HAP-1 (cell line): ENCODE data around the gene ABCB10.
"Not testable (repeated sequence)": the region's sequence is repeated elsewhere in the genome, so short reads cannot be mapped to it uniquely, and the experiment has no call there.

Source experiments
- DNase-seq, 2 experiments: peaks; one replicate each; pipeline ENCODE4 v3.0.0-alpha.2; 2016 to 2020; ENCODE audit warnings: low spot score in 2 of 2
- H3K27me3 ChIP-seq: fragments of 250-450 bp; sonication (Bioruptor Pico); 2 replicates; pipeline ENCODE4 v1.5.1; 2020; ENCODE audit warnings: low read depth, mild to moderate bottlenecking, moderate library complexity
- H3K36me3 ChIP-seq: fragments of 250-450 bp; sonication (Bioruptor Pico); replicated peaks from 2 replicates; pipeline ENCODE4 v1.5.1; 2020; ENCODE audit warnings: mild to moderate bottlenecking
- H3K4me1 ChIP-seq: fragments of 250-450 bp; sonication (Bioruptor Pico); 2 replicates; pipeline ENCODE4 v1.5.1; 2020; ENCODE audit warnings: mild to moderate bottlenecking
- H3K4me3 ChIP-seq: fragments of 250-450 bp; sonication (Bioruptor Pico); 2 replicates; pipeline ENCODE4 v1.5.1; 2020; ENCODE audit warnings: mild to moderate bottlenecking, moderate library complexity
- H3K9me3 ChIP-seq: fragments of 250-450 bp; sonication (Bioruptor Pico); 2 replicates; pipeline ENCODE4 v1.5.1; 2020; ENCODE audit warnings: mild to moderate bottlenecking, moderate library complexity
- in situ Hi-C: fragments of 300-500 bp; cut with MboI; formaldehyde crosslinking; loops from 3 replicates; pipeline ENCODE4 v1.14.3; 2020; ENCODE audit warnings: low sequenced_read_pairs, inconsistent platforms, mixed read lengths

The ABCB10 gene

GRCh38 chr1:229558460-229559335 lies at the start of gene ABCB10:
Gene ABCB10, minus strand, starts transcription at chr1:229558707. Its CDS starts 55 bp downstream, at chr1:229558652.
- Histone ChIP-seq H3K4me3 (peak within 1 kb of the TSS; percentile 71), H3K27me3 (no peaks in the 10 kb centered on the region), H3K9me3 (no peaks in the 10 kb centered on the region), H3K36me3 (no peaks in the 10 kb centered on the region; the same call in 1 of the 2 replicates), H3K4me1 (peaks cover 25% of the 10 kb centered on the region)
- in situ Hi-C loops, result no loop called here
- DNase-seq, result peak; percentile 93 to 97

- H3K4me1 ChIP-seq, result no peaks in the 10 kb centered on the region
- H3K36me3 ChIP-seq, result peaks cover 56% of the 10 kb centered on the region
- in situ Hi-C loops, result no loop called here
- no peak for DNase-seq
- H3K27me3 ChIP-seq, result no peaks in the 10 kb centered on the region
- no peaks in the 10 kb centered on the region for H3K9me3 ChIP-seq
- H3K4me3 ChIP-seq, result no peak overlapping the region
These were observed 48.9 kb upstream of the ABCB10 start for GRCh38 chr1:229607370-229607769.

GRCh38 chr1:229603371-229604005 lies 45.0 kb upstream of the ABCB10 start:
- Histone ChIP-seq H3K9me3 (no peaks in the 10 kb centered on the region), H3K4me3 (no peak overlapping the region), H3K36me3 (peaks cover 52% of the 10 kb centered on the region), H3K27me3 (no peaks in the 10 kb centered on the region), H3K4me1 (no peaks in the 10 kb centered on the region)
- DNase-seq, result no peak
- in situ Hi-C loops, result no loop called here

DNA sequence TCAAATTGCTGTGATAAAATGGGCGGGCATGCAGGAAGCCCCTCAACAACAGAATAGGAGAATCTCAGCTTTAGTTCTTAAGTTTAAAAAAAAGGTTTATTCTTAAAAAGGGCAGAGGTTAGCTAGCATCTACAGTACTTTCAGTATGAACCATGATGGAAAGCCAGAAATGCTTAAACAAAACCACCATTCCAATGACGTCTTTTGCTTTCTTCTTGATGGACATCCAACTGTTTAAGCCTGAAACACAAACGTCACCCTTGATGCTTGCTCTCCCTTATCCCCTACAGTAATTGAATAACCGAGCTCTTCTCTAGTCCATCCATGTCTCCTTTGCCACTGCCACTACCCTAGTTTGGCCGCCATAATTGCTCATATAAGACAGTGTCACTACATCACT lies 41.7 kb upstream of the ABCB10 start:
- H3K36me3 ChIP-seq, result peaks cover 33% of the 10 kb centered on the region
- H3K4me3 ChIP-seq, result no peak overlapping the region
- no peaks in the 10 kb centered on the region for H3K27me3 ChIP-seq
- H3K4me1 ChIP-seq, result no peaks in the 10 kb centered on the region
- no peaks in the 10 kb centered on the region for H3K9me3 ChIP-seq
- no peak for DNase-seq
- in situ Hi-C loops, result no loop called here

DNA sequence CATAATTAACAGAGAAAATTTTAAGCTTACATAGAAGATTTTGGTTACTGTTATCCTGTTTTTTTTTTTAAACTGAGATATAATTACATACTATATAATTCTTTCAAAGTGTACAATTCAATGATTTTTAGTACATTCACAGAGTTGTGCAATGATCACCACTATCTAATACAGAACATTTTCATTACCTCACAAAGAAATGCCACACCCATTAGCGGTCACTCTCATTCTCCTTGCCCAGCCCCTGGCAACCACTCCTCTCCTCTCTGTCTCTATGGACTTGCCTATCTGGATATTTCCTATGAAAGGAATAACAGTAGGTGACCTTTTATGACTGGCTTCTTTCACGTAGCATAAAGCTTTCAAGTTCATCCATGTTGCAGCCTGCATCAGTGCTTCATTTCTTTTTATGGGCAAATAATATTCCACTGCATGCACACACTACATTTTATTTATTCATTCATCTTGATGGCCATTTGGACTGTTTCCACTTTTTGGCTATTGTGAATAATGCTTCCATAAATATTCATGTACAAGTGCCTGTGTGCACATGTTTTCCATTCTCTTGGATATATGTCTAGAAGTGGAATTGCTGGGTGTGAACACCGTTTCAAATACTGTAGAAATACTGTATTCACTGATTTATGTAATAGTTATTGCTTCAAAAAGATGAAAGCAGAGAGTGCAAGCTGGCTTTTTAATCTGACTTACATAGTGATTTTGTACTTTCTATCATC lies 40.9 kb upstream of the ABCB10 start:
- no peak for DNase-seq
- in situ Hi-C loops, result no loop called here

DNA sequence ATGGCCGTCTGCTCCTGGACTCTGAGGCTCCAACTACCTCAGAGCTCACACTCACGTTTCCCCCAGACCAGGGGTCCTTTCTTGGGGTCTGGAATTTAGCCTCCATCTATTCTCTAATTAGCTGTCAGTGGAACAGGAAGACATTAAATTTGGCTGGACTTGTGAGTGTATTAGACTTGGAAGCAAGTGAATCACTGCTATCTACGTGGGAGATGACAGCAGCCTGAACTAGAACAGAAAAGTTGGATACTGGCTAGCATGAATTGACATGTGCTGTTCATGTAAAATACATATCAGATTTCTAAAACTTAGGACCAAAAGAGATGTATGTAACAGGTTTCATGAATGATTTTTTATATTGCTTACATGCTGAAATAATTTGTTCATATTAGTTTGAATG lies 39.4 kb upstream of the ABCB10 start:
- H3K4me1 ChIP-seq, result no peaks in the 10 kb centered on the region
- in situ Hi-C loops, result no loop called here
- H3K9me3 ChIP-seq, result no peaks in the 10 kb centered on the region
- DNase-seq, result no peak
- H3K4me3 ChIP-seq, result no peak overlapping the region
- no peaks in the 10 kb centered on the region for H3K27me3 ChIP-seq
- H3K36me3 ChIP-seq, result peaks cover 35% of the 10 kb centered on the region

More for the DNA sequence above, 40.9 kb upstream of the ABCB10 start:
- Histone ChIP-seq H3K4me1 (no peaks in the 10 kb centered on the region), H3K36me3 (peaks cover 33% of the 10 kb centered on the region), H3K27me3 (no peaks in the 10 kb centered on the region), H3K4me3 (no peak overlapping the region), H3K9me3 (no peaks in the 10 kb centered on the region)

GRCh38 chr1:229596925-229597699 lies 38.6 kb upstream of the ABCB10 start:
- no peak for DNase-seq
- H3K9me3 ChIP-seq, result no peaks in the 10 kb centered on the region
- no peaks in the 10 kb centered on the region for H3K27me3 ChIP-seq
- in situ Hi-C loops, result no loop called here
- peaks cover 29% of the 10 kb centered on the region for H3K36me3 ChIP-seq
- no peaks in the 10 kb centered on the region for H3K4me1 ChIP-seq
- H3K4me3 ChIP-seq, result no peak overlapping the region

GRCh38 chr1:229595876-229596275 lies 37.4 kb upstream of the ABCB10 start:
- H3K4me3 ChIP-seq, H3K4me1 ChIP-seq, in situ Hi-C loops, DNase-seq, H3K9me3 ChIP-seq, H3K27me3 ChIP-seq: not testable (repeated sequence)
- H3K36me3 ChIP-seq, result peaks cover 17% of the 10 kb centered on the region

GRCh38 chr1:229594227-229595008 lies 35.9 kb upstream of the ABCB10 start:
- H3K27me3 ChIP-seq, result no peaks in the 10 kb centered on the region
- no peaks in the 10 kb centered on the region for H3K4me1 ChIP-seq
- DNase-seq, result no peak
- H3K9me3 ChIP-seq, result no peaks in the 10 kb centered on the region
- in situ Hi-C loops, result no loop called here
- H3K36me3 ChIP-seq, result peaks cover 4% of the 10 kb centered on the region
- H3K4me3 ChIP-seq, result no peak overlapping the region

DNA sequence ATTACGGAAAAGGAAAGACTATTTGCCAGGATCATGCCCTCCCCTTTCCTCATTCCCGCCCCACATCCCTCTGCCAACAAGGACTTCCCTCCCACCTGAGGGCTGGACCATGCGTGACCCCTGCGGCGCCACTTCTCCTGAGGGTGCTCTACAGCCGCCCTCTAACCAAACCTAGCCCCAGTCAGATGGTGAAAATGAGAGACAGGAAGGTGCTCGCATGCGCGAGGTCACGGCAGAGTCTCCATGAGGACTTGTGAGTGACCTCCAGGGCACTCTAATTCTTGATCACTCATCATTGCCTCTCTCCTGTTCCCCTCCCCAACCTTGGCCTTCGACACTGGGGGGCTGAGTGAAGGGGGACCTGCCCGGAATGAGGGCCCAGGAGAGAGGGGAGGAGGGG lies 35.3 kb upstream of the ABCB10 start:
- peaks cover 2% of the 10 kb centered on the region for H3K36me3 ChIP-seq

DNA sequence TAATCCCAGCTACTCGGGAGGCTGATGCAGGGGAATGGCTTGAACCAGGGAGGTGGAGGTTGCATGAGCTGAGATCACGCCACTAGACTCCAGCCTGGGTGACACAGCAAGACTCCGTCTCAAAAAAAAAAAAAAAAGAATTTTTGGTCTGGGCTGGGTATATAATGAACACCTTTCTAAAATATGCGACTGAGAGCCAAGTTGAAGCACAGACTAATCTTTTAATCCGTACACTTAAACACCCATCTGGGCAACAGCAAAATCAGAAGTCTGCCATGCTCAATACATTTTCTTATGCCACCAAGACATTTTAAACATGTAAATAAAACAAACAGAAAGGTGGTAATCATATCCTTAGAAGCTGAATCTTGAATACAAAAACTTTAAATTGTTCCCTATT lies 31.6 kb upstream of the ABCB10 start:
- peaks cover 2% of the 10 kb centered on the region for H3K36me3 ChIP-seq
- in situ Hi-C loops, result no loop called here

More for the DNA sequence above, 35.3 kb upstream of the ABCB10 start:
- no peak for DNase-seq
- no peaks in the 10 kb centered on the region for H3K27me3 ChIP-seq
- no peaks in the 10 kb centered on the region for H3K4me1 ChIP-seq
- in situ Hi-C loops, result no loop called here
- H3K9me3 ChIP-seq, result no peaks in the 10 kb centered on the region
- no peak overlapping the region for H3K4me3 ChIP-seq

DNA sequence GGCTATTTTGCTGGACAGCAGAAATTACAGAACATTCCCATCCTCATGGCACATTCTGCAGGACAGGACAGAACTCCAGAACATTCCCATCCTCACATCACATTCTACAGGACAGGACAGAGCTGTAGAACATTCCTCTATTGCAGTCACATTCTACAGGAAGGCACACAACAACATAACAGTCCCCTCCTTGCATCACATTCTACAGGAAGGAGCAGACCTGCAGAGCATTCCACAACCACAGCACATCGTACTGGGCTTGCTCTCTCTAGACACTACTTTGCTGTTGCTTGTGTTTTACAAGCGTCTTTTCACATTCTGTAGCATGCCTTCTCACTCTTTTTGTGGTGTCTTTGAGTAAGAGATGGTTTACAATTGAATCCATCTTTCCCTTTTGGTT lies 26.8 kb upstream of the ABCB10 start:
- in situ Hi-C loops, result no loop called here
- Histone ChIP-seq H3K4me1 (no peaks in the 10 kb centered on the region), H3K36me3 (no peaks in the 10 kb centered on the region), H3K27me3 (no peaks in the 10 kb centered on the region), H3K4me3 (no peak overlapping the region), H3K9me3 (no peaks in the 10 kb centered on the region)
- no peak for DNase-seq

More for the DNA sequence above, 31.6 kb upstream of the ABCB10 start:
- Histone ChIP-seq H3K4me1 (no peaks in the 10 kb centered on the region), H3K9me3 (no peaks in the 10 kb centered on the region), H3K27me3 (no peaks in the 10 kb centered on the region), H3K4me3 (no peak overlapping the region)
- DNase-seq, result no peak

DNA sequence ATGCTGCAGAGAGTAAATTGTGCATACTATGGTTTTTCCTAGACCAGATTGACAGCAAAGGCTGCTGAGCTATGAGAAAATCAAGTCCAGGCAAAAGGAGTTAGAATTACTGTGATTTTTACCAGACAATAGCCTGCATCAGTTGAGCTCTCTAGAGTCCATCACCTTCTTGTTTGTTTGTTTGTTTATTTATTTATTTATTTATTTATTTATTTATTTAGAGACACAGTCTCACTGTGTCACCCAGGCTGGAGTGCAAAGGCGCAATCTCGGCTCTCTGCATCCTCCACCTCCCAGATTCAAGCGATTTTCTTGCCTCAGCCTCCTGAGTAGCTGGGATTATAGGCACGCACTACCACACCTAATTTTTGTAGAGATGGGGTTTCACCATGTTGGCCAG lies 24.2 kb upstream of the ABCB10 start:
- DNase-seq, result no peak
- Histone ChIP-seq H3K27me3 (no peaks in the 10 kb centered on the region), H3K4me1 (peaks cover 4% of the 10 kb centered on the region), H3K4me3 (no peak overlapping the region), H3K36me3 (no peaks in the 10 kb centered on the region), H3K9me3 (no peaks in the 10 kb centered on the region)
- in situ Hi-C loops, result no loop called here
